PC-3 (cell line): ENCODE data around the gene TMEM106B.

ENCODE experiments used
- CTCF ChIP-seq: fragments of 300-600 bp; sonication (generic); conservative IDR thresholded peaks from 2 replicates; pipeline ENCODE4 v1.5.1; 2017; ENCODE audit warnings: antibody characterized with exemption, low read depth, mild to moderate bottlenecking, low read length
- EZH2 ChIP-seq: fragments of 300-600 bp; sonication (generic); IDR thresholded peaks from one replicate; pipeline ENCODE4 v1.6.1; 2017; ENCODE audit warnings: antibody characterized with exemption, mild to moderate bottlenecking, low read length; ENCODE audit not compliant: unreplicated experiment
- EZH2phosphoT487 ChIP-seq: fragments of 300-600 bp; sonication (generic); IDR thresholded peaks from 2 replicates; pipeline ENCODE4 v1.6.1; 2018; ENCODE audit warnings: mild to moderate bottlenecking, antibody characterized with exemption, low read length, borderline replicate concordance

- TF ChIP-seq CTCF: no peak
- TF ChIP-seq EZH2: no peak
- no peak for TF ChIP-seq EZH2phosphoT487
Measured at GRCh38 chr7:12267542-12267941, 56.4 kb downstream of the TMEM106B start.
